Activated T-helper 1 cell treated with anti-CD3 and anti-CD28 coated beads, Interleukin-2, amount 50 U/mL, for 16 hours (primary cell): ENCODE data around the gene FLYWCH2.

Experiments
- DNase-seq, 2 donors: peaks; one replicate each; pipeline ENCODE4 v3.0.0-alpha.2; 2020; ENCODE audit warnings: low read depth in 1 of 2, low spot score in 1 of 2

The FLYWCH2 gene

GRCh38 chr16:2853531-2854073 is 29.4 kb upstream of the FLYWCH2 start:
- DNase-seq = no peak

- no peak for DNase-seq
These were observed 28.2 kb upstream of the FLYWCH2 start for GRCh38 chr16:2854700-2855309.

GRCh38 chr16:2855536-2855935 is 27.5 kb upstream of the FLYWCH2 start:
- no peak for DNase-seq

- no peak for DNase-seq
These were observed 26.8 kb upstream of the FLYWCH2 start for GRCh38 chr16:2856061-2856670.

GRCh38 chr16:2856686-2857450 is 26.1 kb upstream of the FLYWCH2 start:
- no peak for DNase-seq

GRCh38 chr16:2857451-2858244 is 25.4 kb upstream of the FLYWCH2 start, which contains the start of gene PRSS22:
PRSS22 (minus strand) TSS chr16:2858170; CDS start chr16:2858104, 66 bp downstream.
- DNase-seq = no peak

- no peak for DNase-seq
These were observed 24.6 kb upstream of the FLYWCH2 start for GRCh38 chr16:2858245-2859025.

GRCh38 chr16:2859686-2860265 is 23.2 kb upstream of the FLYWCH2 start:
- no peak for DNase-seq

- DNase-seq = no peak
These were observed 22.0 kb upstream of the FLYWCH2 start for GRCh38 chr16:2860826-2861567.

- no peak for DNase-seq
These were observed 17.4 kb upstream of the FLYWCH2 start for GRCh38 chr16:2865651-2866050.

GRCh38 chr16:2866431-2866830 is 16.6 kb upstream of the FLYWCH2 start:
- DNase-seq = no peak

GRCh38 chr16:2867661-2867986 is 15.4 kb upstream of the FLYWCH2 start:
- no peak for DNase-seq

GRCh38 chr16:2867987-2868789 is 14.8 kb upstream of the FLYWCH2 start:
- peak; percentile 91 to 94 for DNase-seq

GRCh38 chr16:2871926-2872325 is 11.1 kb upstream of the FLYWCH2 start:
- no peak for DNase-seq

GRCh38 chr16:2874032-2874911 is 8.7 kb upstream of the FLYWCH2 start:
- DNase-seq = no peak

- peak; percentile 40 to 58 for DNase-seq
These were observed 8.1 kb upstream of the FLYWCH2 start for GRCh38 chr16:2874912-2875362.

GRCh38 chr16:2879854-2880508 is 3.0 kb upstream of the FLYWCH2 start:
- DNase-seq = no peak
